ENCODE data around the gene RIC3. TPM values are rescaled to one million over a fixed set of nuclear protein-coding genes. Genes with fewer than 3 reads are reported as not detected.

The RIC3 gene
- total RNA-seq, 1 donor from 2014 or later, result 12.7 TPM

DNA sequence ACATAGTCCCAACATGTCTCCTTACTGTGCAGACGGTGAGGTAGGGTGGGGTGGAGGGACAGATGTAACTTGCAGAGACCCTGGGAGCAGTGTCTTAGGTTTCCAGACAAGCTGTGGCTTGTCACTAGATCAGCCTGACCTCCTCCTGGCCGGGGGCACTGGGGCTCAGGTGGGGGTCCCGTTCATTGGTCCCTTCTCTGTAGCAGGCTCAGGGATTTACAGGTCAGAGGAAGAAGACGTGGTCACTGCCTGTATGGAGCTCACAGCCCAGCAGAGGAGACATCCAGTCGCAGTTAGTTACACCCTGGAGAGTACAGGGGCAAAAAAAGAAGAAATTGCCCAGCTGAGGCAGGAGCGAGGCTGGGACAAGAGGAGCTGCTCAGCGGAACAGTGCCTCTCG lies 109.8 kb downstream of the RIC3 start:
- ATAC-seq (no peak), DNase-seq (no peak)
- H3K36me3 ChIP-seq, result no peaks in the 10 kb centered on the region
- peaks cover 4% of the 10 kb centered on the region for H3K4me1 ChIP-seq
- H3K27ac ChIP-seq, result no peak overlapping the region
- intact Hi-C loops (cut with DNase I), result no loop called here
- no peak overlapping the region for H3K4me3 ChIP-seq
- no peaks in the 10 kb centered on the region for H3K27me3 ChIP-seq (ENCODE audit: low read depth)
- no peaks in the 10 kb centered on the region for H3K9me3 ChIP-seq
- TF ChIP-seq, protein P1, sequence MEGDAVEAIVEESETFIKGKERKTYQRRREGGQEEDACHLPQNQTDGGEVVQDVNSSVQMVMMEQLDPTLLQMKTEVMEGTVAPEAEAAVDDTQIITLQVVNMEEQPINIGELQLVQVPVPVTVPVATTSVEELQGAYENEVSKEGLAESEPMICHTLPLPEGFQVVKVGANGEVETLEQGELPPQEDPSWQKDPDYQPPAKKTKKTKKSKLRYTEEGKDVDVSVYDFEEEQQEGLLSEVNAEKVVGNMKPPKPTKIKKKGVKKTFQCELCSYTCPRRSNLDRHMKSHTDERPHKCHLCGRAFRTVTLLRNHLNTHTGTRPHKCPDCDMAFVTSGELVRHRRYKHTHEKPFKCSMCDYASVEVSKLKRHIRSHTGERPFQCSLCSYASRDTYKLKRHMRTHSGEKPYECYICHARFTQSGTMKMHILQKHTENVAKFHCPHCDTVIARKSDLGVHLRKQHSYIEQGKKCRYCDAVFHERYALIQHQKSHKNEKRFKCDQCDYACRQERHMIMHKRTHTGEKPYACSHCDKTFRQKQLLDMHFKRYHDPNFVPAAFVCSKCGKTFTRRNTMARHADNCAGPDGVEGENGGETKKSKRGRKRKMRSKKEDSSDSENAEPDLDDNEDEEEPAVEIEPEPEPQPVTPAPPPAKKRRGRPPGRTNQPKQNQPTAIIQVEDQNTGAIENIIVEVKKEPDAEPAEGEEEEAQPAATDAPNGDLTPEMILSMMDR (IDR thresholded peaks at IDR 0.05), result no peak

DNA sequence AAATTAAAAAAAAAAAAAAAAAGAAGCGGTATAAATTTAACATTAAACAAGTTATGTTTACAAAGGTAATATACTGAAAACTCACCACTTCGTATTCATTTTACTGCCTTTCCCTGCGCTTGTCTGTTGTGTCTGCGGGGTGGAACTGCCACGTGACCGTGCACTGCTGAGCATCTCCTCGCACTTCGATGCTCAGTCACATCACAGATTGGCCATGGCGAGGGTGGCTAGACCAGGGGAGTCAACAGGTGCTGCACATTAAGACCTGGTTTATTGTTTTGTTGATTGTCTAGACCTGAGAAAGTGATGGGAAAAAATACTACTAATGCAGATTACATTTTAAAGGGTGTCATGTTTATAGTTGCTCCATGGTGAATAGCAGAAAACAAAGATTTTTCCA lies 110.6 kb downstream of the RIC3 start:
- intact Hi-C loops (cut with DNase I), result no loop called here
- Histone ChIP-seq H3K27ac (no peak overlapping the region), H3K27me3 (ENCODE audit: low read depth) (no peaks in the 10 kb centered on the region), H3K4me1 (peaks cover 4% of the 10 kb centered on the region), H3K36me3 (no peaks in the 10 kb centered on the region), H3K9me3 (no peaks in the 10 kb centered on the region), H3K4me3 (no peak overlapping the region)
- no peak for DNase-seq
- no peak for ATAC-seq
- TF ChIP-seq, protein P1 (IDR thresholded peaks at IDR 0.05), result no peak

DNA sequence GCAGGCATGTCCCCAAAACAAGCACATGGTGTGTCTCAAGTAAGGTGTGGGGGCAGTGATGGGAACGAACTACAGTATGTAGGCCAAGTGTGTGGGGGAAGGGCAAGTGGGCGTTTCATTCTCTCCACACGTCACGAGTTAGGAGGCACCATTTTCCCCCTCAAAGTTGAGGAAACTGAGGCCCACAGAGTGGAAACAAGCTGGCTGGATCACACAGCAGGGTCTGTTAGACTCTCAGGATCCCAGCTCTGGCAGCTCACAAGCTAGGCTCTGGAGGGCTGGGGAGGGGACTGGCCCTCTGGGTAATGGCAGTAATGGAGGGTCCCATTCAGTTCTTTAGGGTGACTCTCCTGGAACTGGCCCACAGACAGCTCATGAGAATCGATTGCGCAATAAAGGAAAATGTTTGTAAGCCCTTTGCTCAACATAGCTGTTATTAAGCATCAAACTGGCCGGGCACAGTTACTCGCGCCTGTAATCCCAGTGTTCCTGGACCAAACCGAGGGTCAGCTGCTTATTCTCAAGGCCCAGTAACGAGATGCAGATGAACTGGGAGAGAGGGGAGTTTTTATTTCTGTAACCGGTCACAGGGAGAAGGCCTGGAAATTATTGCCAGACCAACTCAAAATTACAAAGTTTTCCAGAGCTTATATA lies 111.9 kb downstream of the RIC3 start:
- Histone ChIP-seq H3K27ac (no peak overlapping the region), H3K4me3 (no peak overlapping the region), H3K9me3 (no peaks in the 10 kb centered on the region), H3K4me1 (no peaks in the 10 kb centered on the region), H3K27me3 (ENCODE audit: low read depth) (no peaks in the 10 kb centered on the region), H3K36me3 (no peaks in the 10 kb centered on the region)
- ATAC-seq (peak; percentile 43 to 52), DNase-seq (no peak)
- intact Hi-C loops (cut with DNase I), result no loop called here
- TF ChIP-seq, protein P1 (IDR thresholded peaks at IDR 0.05), result no peak

Other genes starting within 250 kb of the RIC3 start
- gene OR10A6, start 237.8 kb downstream of the RIC3 start, total RNA-seq, result not detected
- not detected for gene OR10A3, start 227.3 kb downstream of the RIC3 start, total RNA-seq
- gene NLRP10, start 203.6 kb downstream of the RIC3 start, total RNA-seq, result not detected
- gene EIF3F, start 181.7 kb downstream of the RIC3 start, total RNA-seq, result 201 TPM
- 5.2 TPM for gene TUB, start 87.8 kb downstream of the RIC3 start, total RNA-seq
- gene LMO1, start 94.9 kb upstream of the RIC3 start, total RNA-seq, result not detected

Data from lower lobe of right lung (tissue), 2 donors.